A673 (cell line): ENCODE data around the gene PPFIA2. TPM values are rescaled to one million over a fixed set of nuclear protein-coding genes. Genes with fewer than 3 reads are reported as not detected.

Source experiments
- BruUV-seq: library from RNA; stranded (reverse); fragments of 400-500 nt; replicated peaks from 2 replicates; lab custom pipeline; 2021; lab: Mats Ljungman, UMichigan
- CTCF ChIA-PET: fragments of 300-600 bp; sonication (Branson Sonifier 250); formaldehyde crosslinking; loops from one replicate; lab custom pipeline; 2022; ENCODE audit warnings: antibody characterized with exemption; lab: Charles Lee
- POLR2A ChIA-PET: fragments of 300-600 bp; sonication (Branson Sonifier 250); formaldehyde crosslinking; loops from one replicate; lab custom pipeline; 2022; ENCODE audit warnings: antibody characterized with exemption; ENCODE audit not compliant: low non-redundant PET; lab: Charles Lee
- DNase-seq: peaks from one replicate; pipeline ENCODE4 v3.0.0-alpha.2; 2015; ENCODE audit warnings: low spot score
- H3K27ac ChIP-seq: fragments of 200-600 bp; sonication (generic); 2 replicates; pipeline ENCODE4 v1.5.1; 2016; ENCODE audit warnings: mixed run types, low read depth, mild to moderate bottlenecking, mixed read lengths, antibody characterized with exemption, low read length; ENCODE audit not compliant: poor library complexity, severe bottlenecking
- H3K27me3 ChIP-seq: fragments of 200-600 bp; sonication (generic); replicated peaks from 2 replicates; pipeline ENCODE4 v1.6.1; 2017; ENCODE audit warnings: mixed run types, low read depth, mild to moderate bottlenecking, mixed read lengths, antibody characterized with exemption, low read length; ENCODE audit not compliant: insufficient read depth, poor library complexity
- H3K36me3 ChIP-seq: fragments of 200-600 bp; sonication (generic); 2 replicates; pipeline ENCODE4 v1.6.1; 2016; ENCODE audit warnings: mixed run types, mild to moderate bottlenecking, mixed read lengths, antibody characterized with exemption, low read length; ENCODE audit not compliant: insufficient read depth, poor library complexity, severe bottlenecking
- H3K4me1 ChIP-seq: fragments of 200-600 bp; sonication (generic); 2 replicates; pipeline ENCODE4 v1.6.1; 2017; ENCODE audit warnings: mixed run types, mild to moderate bottlenecking, mixed read lengths, antibody characterized with exemption, low read length; ENCODE audit not compliant: insufficient read depth, poor library complexity, severe bottlenecking
- H3K4me3 ChIP-seq: fragments of 200-600 bp; sonication (generic); 2 replicates; pipeline ENCODE4 v1.5.1; 2016; ENCODE audit warnings: low read depth, mixed run types, mild to moderate bottlenecking, mixed read lengths, low read length; ENCODE audit not compliant: poor library complexity, severe bottlenecking
- H3K9me3 ChIP-seq: fragments of 200-600 bp; sonication (generic); 2 replicates; pipeline ENCODE4 v1.6.1; 2016; ENCODE audit warnings: mixed run types, low read depth, mild to moderate bottlenecking, mixed read lengths, antibody characterized with exemption, low read length; ENCODE audit not compliant: poor library complexity, severe bottlenecking
- EZH2 ChIP-seq: fragments of 200-600 bp; sonication (generic); IDR thresholded peaks from 2 replicates; pipeline ENCODE4 v1.6.1; 2017; ENCODE audit warnings: borderline replicate concordance, low read depth, mild to moderate bottlenecking, mixed read lengths, antibody characterized with exemption, low read length; ENCODE audit not compliant: poor library complexity, severe bottlenecking
- intact Hi-C: fragments of 100-400 bp; cut with micrococcal nuclease; formaldehyde crosslinking; loops from one replicate; pipeline ENCODE4 v1.10.0; 2022; ENCODE audit not compliant: unreplicated experiment
- total RNA-seq: library from RNA; stranded (reverse); gene quantifications from 2 replicates; pipeline ENCODE4 v1.2.3, GENCODE V29; 2021
- TF ChIP-seq, protein P1 (sequence below): fragments of 300-800, 200-600 bp; sonication (generic); conservative IDR thresholded peaks from 2 replicates; pipeline ENCODE4 v1.5.1; 2017; ENCODE audit warnings: low read depth, mild to moderate bottlenecking, antibody characterized with exemption, low read length, moderate library complexity, mixed read lengths

The PPFIA2 gene
- total RNA-seq, 1 experiment from 2014 or later = 0.52 TPM

GRCh38 chr12:81339071-81339470, 420.1 kb downstream of the PPFIA2 start:
- intact Hi-C loops = no loop called here
- H3K27me3 ChIP-seq = no peaks in the 10 kb centered on the region
- H3K36me3 ChIP-seq = no peaks in the 10 kb centered on the region
- TF ChIP-seq EZH2 = no peak
- TF ChIP-seq, protein P1, sequence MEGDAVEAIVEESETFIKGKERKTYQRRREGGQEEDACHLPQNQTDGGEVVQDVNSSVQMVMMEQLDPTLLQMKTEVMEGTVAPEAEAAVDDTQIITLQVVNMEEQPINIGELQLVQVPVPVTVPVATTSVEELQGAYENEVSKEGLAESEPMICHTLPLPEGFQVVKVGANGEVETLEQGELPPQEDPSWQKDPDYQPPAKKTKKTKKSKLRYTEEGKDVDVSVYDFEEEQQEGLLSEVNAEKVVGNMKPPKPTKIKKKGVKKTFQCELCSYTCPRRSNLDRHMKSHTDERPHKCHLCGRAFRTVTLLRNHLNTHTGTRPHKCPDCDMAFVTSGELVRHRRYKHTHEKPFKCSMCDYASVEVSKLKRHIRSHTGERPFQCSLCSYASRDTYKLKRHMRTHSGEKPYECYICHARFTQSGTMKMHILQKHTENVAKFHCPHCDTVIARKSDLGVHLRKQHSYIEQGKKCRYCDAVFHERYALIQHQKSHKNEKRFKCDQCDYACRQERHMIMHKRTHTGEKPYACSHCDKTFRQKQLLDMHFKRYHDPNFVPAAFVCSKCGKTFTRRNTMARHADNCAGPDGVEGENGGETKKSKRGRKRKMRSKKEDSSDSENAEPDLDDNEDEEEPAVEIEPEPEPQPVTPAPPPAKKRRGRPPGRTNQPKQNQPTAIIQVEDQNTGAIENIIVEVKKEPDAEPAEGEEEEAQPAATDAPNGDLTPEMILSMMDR = no peak
- no TSS peak for BruUV-seq
- no peaks in the 10 kb centered on the region for H3K4me1 ChIP-seq
- DNase-seq = no peak
- H3K27ac ChIP-seq = no peak overlapping the region
- ChIA-PET CTCF (no interaction called here), POLR2A (no interaction called here)
- no peak overlapping the region for H3K4me3 ChIP-seq
- no peaks in the 10 kb centered on the region for H3K9me3 ChIP-seq

GRCh38 chr12:81337886-81338285, 421.3 kb downstream of the PPFIA2 start:
- Histone ChIP-seq H3K27me3 (no peaks in the 10 kb centered on the region), H3K4me3 (no peak overlapping the region), H3K9me3 (no peaks in the 10 kb centered on the region), H3K36me3 (no peaks in the 10 kb centered on the region), H3K27ac (no peak overlapping the region), H3K4me1 (no peaks in the 10 kb centered on the region)
- TF ChIP-seq, protein P1 = no peak
- no peak for TF ChIP-seq EZH2
- no TSS peak for BruUV-seq
- ChIA-PET CTCF (no interaction called here), POLR2A (no interaction called here)
- intact Hi-C loops = no loop called here
- no peak for DNase-seq

GRCh38 chr12:81333812-81334211, 425.3 kb downstream of the PPFIA2 start:
- Histone ChIP-seq H3K36me3 (no peaks in the 10 kb centered on the region), H3K27ac (no peak overlapping the region), H3K4me1 (peaks cover 3% of the 10 kb centered on the region), H3K27me3 (no peaks in the 10 kb centered on the region), H3K4me3 (no peak overlapping the region), H3K9me3 (no peaks in the 10 kb centered on the region)
- ChIA-PET CTCF (no interaction called here), POLR2A (no interaction called here)
- no TSS peak for BruUV-seq
- DNase-seq = no peak
- no peak for TF ChIP-seq EZH2
- TF ChIP-seq, protein P1 = no peak
- intact Hi-C loops = loop anchor here (5.0 kb wide), 1 partner anchor 293 kb away; no protein-coding TSS in a partner anchor
